ENCODE data around the gene FOXN3. TPM values are rescaled to one million over a fixed set of nuclear protein-coding genes. Genes with fewer than 3 reads are reported as not detected.

Gene FOXN3
- polyA plus RNA-seq, 1 of the 3 experiments (the other 2 are of a cell fraction): 9.8 TPM

GRCh38 chr14:89339579-89339978, 77.5 kb downstream of the FOXN3 start:
- peaks cover 4% of the 10 kb centered on the region for H3F3A ChIP-seq (replicated peaks; ENCODE audit: insufficient read depth)
- H3K4me1 ChIP-seq (ENCODE audit: control insufficient read depth in 1 of 2, insufficient read depth in 2 of 2, low read depth in 1 of 2, low read length in 1 of 2): no peaks in the 10 kb centered on the region; a peak in 1 of 4 replicates
- no peak overlapping the region for H2AFZ ChIP-seq (ENCODE audit: low read depth)
- no peak overlapping the region for H3K9ac ChIP-seq
- no peaks in the 10 kb centered on the region for H3K27me3 ChIP-seq (ENCODE audit: insufficient read depth)
- H3K79me2 ChIP-seq (ENCODE audit: insufficient read depth): no peaks in the 10 kb centered on the region
- H3K36me3 ChIP-seq (replicated peaks in 1 of 2; ENCODE audit: control insufficient read depth in 1 of 2, insufficient read depth in 2 of 2, low read length in 1 of 2): no peaks in the 10 kb centered on the region
- DNase-seq: no peak
- no peak overlapping the region for H3K27ac ChIP-seq (ENCODE audit: low read depth in 2 of 2, low read length in 1 of 2)
- no peaks in the 10 kb centered on the region for H4K20me1 ChIP-seq (ENCODE audit: insufficient read depth)
- WGBS (ENCODE audit: low lambda C conversion rate): 92% methylated on average over 9 of the region's 9 CpGs
- H3K9me2 ChIP-seq: no peaks in the 10 kb centered on the region
- H3K4me3 ChIP-seq (ENCODE audit: low read depth in 2 of 2, low read length in 1 of 2): no peak overlapping the region
- CTCF ChIA-PET: interaction anchor here (1.0 to 1.2 kb wide), 2 partner anchors 9 to 425 kb away, joined by 3 to 4 read pairs; no protein-coding TSS in a partner anchor
- no peak for TF ChIP-seq TAF1 (IDR thresholded peaks at IDR 0.05; ENCODE audit: borderline replicate concordance, low read depth, low read length)
- TF ChIP-seq MEF2A (IDR thresholded peaks at IDR 0.05; ENCODE audit: borderline replicate concordance, low read depth): no peak
- TF ChIP-seq TEAD4 (IDR thresholded peaks at IDR 0.05; ENCODE audit: borderline replicate concordance, insufficient read depth): no peak
- TF ChIP-seq FOXJ3 (CRISPR knock-in tag; IDR thresholded peaks at IDR 0.05): no peak
- no peak overlapping the region for H3K4me2 ChIP-seq
- H3K9me3 ChIP-seq: no peaks in the 10 kb centered on the region
- POLR2A ChIA-PET: no interaction called here

DNA sequence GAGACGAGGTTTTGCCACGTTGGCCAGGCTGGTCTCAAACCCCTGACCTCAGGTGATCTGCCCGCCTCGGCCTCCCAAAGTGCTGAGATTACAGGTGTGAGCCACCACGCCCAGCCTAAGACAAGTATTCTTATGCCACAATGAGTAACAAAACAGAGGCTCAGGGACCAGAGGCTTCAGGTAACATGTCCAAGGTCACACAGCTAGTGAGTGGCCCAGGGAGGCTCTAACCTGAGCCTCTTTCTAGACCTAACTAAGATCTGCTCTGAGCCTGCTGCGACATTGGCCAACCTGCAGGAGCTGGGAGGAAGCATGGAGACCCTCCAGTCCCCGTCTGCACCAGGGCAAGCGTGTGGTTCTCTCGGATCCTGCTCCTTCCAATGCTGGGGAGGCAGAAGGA, 77.9 kb downstream of the FOXN3 start:
- WGBS (ENCODE audit: low lambda C conversion rate): 94% methylated on average over 8 of the region's 9 CpGs
- CTCF ChIA-PET: interaction anchor here (1.0 to 1.2 kb wide), 2 partner anchors 10 to 425 kb away, joined by 3 to 4 read pairs; no protein-coding TSS in a partner anchor
- TF ChIP-seq, protein P1, sequence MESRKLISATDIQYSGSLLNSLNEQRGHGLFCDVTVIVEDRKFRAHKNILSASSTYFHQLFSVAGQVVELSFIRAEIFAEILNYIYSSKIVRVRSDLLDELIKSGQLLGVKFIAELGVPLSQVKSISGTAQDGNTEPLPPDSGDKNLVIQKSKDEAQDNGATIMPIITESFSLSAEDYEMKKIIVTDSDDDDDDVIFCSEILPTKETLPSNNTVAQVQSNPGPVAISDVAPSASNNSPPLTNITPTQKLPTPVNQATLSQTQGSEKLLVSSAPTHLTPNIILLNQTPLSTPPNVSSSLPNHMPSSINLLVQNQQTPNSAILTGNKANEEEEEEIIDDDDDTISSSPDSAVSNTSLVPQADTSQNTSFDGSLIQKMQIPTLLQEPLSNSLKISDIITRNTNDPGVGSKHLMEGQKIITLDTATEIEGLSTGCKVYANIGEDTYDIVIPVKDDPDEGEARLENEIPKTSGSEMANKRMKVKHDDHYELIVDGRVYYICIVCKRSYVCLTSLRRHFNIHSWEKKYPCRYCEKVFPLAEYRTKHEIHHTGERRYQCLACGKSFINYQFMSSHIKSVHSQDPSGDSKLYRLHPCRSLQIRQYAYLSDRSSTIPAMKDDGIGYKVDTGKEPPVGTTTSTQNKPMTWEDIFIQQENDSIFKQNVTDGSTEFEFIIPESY (IDR thresholded peaks at IDR 0.05; ENCODE audit: borderline replicate concordance, low read depth): no peak
- no peak for TF ChIP-seq EP300 (IDR thresholded peaks at IDR 0.05; ENCODE audit: borderline replicate concordance in 1 of 2, low read depth in 1 of 2, low read length in 1 of 2)
- no peak for TF ChIP-seq GATA2 (CRISPR knock-in tag; IDR thresholded peaks at IDR 0.05)
- TF ChIP-seq, protein P2, sequence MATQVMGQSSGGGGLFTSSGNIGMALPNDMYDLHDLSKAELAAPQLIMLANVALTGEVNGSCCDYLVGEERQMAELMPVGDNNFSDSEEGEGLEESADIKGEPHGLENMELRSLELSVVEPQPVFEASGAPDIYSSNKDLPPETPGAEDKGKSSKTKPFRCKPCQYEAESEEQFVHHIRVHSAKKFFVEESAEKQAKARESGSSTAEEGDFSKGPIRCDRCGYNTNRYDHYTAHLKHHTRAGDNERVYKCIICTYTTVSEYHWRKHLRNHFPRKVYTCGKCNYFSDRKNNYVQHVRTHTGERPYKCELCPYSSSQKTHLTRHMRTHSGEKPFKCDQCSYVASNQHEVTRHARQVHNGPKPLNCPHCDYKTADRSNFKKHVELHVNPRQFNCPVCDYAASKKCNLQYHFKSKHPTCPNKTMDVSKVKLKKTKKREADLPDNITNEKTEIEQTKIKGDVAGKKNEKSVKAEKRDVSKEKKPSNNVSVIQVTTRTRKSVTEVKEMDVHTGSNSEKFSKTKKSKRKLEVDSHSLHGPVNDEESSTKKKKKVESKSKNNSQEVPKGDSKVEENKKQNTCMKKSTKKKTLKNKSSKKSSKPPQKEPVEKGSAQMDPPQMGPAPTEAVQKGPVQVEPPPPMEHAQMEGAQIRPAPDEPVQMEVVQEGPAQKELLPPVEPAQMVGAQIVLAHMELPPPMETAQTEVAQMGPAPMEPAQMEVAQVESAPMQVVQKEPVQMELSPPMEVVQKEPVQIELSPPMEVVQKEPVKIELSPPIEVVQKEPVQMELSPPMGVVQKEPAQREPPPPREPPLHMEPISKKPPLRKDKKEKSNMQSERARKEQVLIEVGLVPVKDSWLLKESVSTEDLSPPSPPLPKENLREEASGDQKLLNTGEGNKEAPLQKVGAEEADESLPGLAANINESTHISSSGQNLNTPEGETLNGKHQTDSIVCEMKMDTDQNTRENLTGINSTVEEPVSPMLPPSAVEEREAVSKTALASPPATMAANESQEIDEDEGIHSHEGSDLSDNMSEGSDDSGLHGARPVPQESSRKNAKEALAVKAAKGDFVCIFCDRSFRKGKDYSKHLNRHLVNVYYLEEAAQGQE (IDR thresholded peaks at IDR 0.05; ENCODE audit: low read depth, low read length): no peak
- TF ChIP-seq MAX (IDR thresholded peaks at IDR 0.05; ENCODE audit: low read depth): no peak
- TF ChIP-seq ELF1 (IDR thresholded peaks at IDR 0.05): no peak
- no peak for TF ChIP-seq POLR2AphosphoS5 (IDR thresholded peaks at IDR 0.05; ENCODE audit: low read depth, low read length)
- TF ChIP-seq, protein P3, sequence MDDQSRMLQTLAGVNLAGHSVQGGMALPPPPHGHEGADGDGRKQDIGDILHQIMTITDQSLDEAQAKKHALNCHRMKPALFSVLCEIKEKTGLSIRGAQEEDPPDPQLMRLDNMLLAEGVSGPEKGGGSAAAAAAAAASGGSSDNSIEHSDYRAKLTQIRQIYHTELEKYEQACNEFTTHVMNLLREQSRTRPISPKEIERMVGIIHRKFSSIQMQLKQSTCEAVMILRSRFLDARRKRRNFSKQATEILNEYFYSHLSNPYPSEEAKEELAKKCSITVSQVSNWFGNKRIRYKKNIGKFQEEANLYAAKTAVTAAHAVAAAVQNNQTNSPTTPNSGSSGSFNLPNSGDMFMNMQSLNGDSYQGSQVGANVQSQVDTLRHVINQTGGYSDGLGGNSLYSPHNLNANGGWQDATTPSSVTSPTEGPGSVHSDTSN (IDR thresholded peaks at IDR 0.05): no peak
- TF ChIP-seq, protein P4, sequence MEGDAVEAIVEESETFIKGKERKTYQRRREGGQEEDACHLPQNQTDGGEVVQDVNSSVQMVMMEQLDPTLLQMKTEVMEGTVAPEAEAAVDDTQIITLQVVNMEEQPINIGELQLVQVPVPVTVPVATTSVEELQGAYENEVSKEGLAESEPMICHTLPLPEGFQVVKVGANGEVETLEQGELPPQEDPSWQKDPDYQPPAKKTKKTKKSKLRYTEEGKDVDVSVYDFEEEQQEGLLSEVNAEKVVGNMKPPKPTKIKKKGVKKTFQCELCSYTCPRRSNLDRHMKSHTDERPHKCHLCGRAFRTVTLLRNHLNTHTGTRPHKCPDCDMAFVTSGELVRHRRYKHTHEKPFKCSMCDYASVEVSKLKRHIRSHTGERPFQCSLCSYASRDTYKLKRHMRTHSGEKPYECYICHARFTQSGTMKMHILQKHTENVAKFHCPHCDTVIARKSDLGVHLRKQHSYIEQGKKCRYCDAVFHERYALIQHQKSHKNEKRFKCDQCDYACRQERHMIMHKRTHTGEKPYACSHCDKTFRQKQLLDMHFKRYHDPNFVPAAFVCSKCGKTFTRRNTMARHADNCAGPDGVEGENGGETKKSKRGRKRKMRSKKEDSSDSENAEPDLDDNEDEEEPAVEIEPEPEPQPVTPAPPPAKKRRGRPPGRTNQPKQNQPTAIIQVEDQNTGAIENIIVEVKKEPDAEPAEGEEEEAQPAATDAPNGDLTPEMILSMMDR (IDR thresholded peaks at IDR 0.05): no peak
- TF ChIP-seq, protein P5, sequence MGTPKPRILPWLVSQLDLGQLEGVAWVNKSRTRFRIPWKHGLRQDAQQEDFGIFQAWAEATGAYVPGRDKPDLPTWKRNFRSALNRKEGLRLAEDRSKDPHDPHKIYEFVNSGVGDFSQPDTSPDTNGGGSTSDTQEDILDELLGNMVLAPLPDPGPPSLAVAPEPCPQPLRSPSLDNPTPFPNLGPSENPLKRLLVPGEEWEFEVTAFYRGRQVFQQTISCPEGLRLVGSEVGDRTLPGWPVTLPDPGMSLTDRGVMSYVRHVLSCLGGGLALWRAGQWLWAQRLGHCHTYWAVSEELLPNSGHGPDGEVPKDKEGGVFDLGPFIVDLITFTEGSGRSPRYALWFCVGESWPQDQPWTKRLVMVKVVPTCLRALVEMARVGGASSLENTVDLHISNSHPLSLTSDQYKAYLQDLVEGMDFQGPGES (IDR thresholded peaks at IDR 0.05; ENCODE audit: low read depth, low read length): no peak
- TF ChIP-seq FOXJ3 (CRISPR knock-in tag; IDR thresholded peaks at IDR 0.05): no peak
- no peak for TF ChIP-seq RAD21 (IDR thresholded peaks at IDR 0.05; ENCODE audit: low read length)
- no peak for TF ChIP-seq FOXM1 (IDR thresholded peaks at IDR 0.05; ENCODE audit: low read depth)

More for the DNA sequence above, 77.9 kb downstream of the FOXN3 start:
- Histone ChIP-seq H3K4me1 (ENCODE audit: control insufficient read depth in 1 of 2, insufficient read depth in 2 of 2, low read depth in 1 of 2, low read length in 1 of 2) (no peaks in the 10 kb centered on the region; a peak in 1 of 4 replicates), H3K9me3 (no peaks in the 10 kb centered on the region), H3K4me2 (no peak overlapping the region), H3K27ac (ENCODE audit: low read depth in 2 of 2, low read length in 1 of 2) (no peak overlapping the region), H3F3A (replicated peaks; ENCODE audit: insufficient read depth) (peaks cover 4% of the 10 kb centered on the region), H3K9ac (no peak overlapping the region), H3K27me3 (ENCODE audit: insufficient read depth) (no peaks in the 10 kb centered on the region), H3K4me3 (ENCODE audit: low read depth in 2 of 2, low read length in 1 of 2) (no peak overlapping the region), H4K20me1 (ENCODE audit: insufficient read depth) (no peaks in the 10 kb centered on the region), H3K36me3 (replicated peaks in 1 of 2; ENCODE audit: control insufficient read depth in 1 of 2, insufficient read depth in 2 of 2, low read length in 1 of 2) (no peaks in the 10 kb centered on the region), H3K79me2 (ENCODE audit: insufficient read depth) (no peaks in the 10 kb centered on the region), H3K9me2 (no peaks in the 10 kb centered on the region), H2AFZ (ENCODE audit: low read depth) (no peak overlapping the region)
- POLR2A ChIA-PET: no interaction called here
- DNase-seq: no peak

Data from SK-N-SH (cell line).